Measurements from ENCODE around the gene TADA3.

The TADA3 gene

GRCh38 chr3:9831253-9831652 is 39.0 kb upstream of the TADA3 start:
- no peak for TF ChIP-seq CTCF (IDR thresholded peaks at IDR 0.05; ENCODE audit: low read depth, low read length)
- no peak for DNase-seq (ENCODE audit: extremely low read depth, low read depth)

DNA sequence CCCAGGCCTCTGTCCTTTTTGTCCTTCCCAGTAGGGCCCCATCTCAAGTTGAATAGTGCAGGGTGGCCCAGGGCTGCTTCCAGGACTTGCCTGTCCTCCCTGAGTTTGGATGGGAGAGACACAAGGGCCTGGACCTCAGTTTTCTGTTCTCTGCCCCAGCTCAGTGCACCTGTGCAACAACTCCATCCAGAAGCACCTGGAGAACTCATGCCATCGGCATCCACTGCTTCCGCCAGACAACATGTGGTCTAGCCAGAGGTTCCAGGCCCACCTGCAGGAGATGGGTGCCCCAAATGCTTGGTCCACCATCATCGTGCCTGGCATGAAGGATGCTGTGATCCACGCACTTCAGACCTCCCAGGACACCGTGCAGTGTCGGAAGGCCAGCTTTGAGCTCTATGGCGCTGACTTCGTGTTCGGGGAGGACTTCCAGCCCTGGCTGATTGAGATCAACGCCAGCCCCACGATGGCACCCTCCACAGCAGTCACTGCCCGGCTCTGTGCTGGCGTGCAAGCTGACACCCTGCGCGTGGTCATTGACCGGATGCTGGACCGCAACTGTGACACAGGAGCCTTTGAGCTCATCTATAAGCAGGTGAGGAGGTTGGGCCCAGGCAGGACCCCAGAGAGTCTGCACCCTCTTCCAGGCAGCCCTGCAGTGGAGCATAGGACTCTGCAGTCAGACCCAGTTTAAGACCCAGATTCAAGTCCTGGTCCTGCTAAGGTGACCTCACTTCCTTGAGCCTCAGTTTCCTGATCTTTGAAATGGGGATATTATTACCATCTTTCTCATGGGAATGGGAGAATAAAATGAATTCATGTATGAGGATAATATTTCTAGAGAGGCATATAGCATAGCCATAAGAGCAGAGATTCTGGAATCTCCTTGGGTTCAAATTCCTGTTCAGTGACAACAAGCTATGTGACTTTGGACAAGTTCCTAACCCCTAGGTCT is 36.8 kb upstream of the TADA3 start:
- TF ChIP-seq CTCF (IDR thresholded peaks at IDR 0.05; ENCODE audit: low read depth, low read length) = no peak
- no peak for DNase-seq (ENCODE audit: extremely low read depth, low read depth)

GRCh38 chr3:9826815-9827573 is 34.7 kb upstream of the TADA3 start:
- no peak for DNase-seq (ENCODE audit: extremely low read depth, low read depth)
- TF ChIP-seq CTCF (IDR thresholded peaks at IDR 0.05; ENCODE audit: low read depth, low read length) = no peak; the same call in 1 of the 2 replicates

DNA sequence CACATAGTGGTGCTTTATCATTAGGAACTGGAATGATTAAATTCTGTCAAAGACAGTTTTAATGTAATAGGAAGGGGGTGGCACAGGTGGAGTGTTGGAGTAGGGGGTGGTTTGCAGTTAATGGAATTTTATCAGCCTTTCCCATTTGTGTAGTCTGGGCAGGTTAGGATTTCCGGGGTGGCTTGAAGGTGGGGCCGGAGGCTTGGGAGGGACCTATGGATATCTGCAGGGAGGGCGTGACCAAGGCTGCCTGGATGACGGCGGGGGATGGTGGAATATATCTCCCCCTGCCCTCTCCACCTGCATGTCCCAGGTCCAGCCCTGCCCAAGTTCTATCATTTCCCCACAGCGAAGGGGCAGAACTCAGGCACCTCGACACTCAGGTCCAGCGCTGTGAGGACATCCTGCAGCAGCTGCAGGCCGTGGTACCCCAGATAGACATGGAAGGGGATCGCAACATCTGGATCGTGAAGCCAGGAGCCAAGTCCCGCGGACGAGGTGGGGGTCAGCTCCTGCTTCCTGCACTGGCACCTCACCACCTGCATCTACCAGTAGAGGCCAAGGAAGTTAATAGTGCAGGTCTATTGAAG is 33.3 kb upstream of the TADA3 start:
- no peak for TF ChIP-seq CTCF (IDR thresholded peaks at IDR 0.05; ENCODE audit: low read depth, low read length)
- DNase-seq (ENCODE audit: extremely low read depth, low read depth) = no peak

GRCh38 chr3:9820946-9821345 is 28.7 kb upstream of the TADA3 start:
- no peak for DNase-seq (ENCODE audit: extremely low read depth, low read depth)
- no peak; the same call in none of the 2 replicates for TF ChIP-seq CTCF (IDR thresholded peaks at IDR 0.05; ENCODE audit: low read depth, low read length)

GRCh38 chr3:9820543-9820942 is 28.3 kb upstream of the TADA3 start:
- no peak for TF ChIP-seq CTCF (IDR thresholded peaks at IDR 0.05; ENCODE audit: low read depth, low read length)
- no peak for DNase-seq (ENCODE audit: extremely low read depth, low read depth)

Measured in AG09319 (cell line).